ENCODE data around the gene GNAL.
"Not testable (repeated sequence)": the region's sequence is repeated elsewhere in the genome, so short reads cannot be mapped to it uniquely, and the experiment has no call there.

The GNAL gene

GRCh38 chr18:11688972-11689668, at the start of gene GNAL:
GNAL (plus strand) TSS chr18:11689264; CDS start chr18:11689564, 300 bp downstream.
- peak; percentile 88 for DNase-seq

GRCh38 chr18:11647310-11647709, 41.8 kb upstream of the GNAL start:
- DNase-seq, result not testable (repeated sequence)

GRCh38 chr18:11647804-11648203, 41.3 kb upstream of the GNAL start:
- not testable (repeated sequence) for DNase-seq

- no peak for DNase-seq
Observed at GRCh38 chr18:11649839-11650238, 39.2 kb upstream of the GNAL start.

- no peak for DNase-seq
Observed at GRCh38 chr18:11651899-11652298, 37.2 kb upstream of the GNAL start.

GRCh38 chr18:11653521-11653920, 35.5 kb upstream of the GNAL start:
- no peak for DNase-seq

- DNase-seq, result peak; percentile 14
Observed at GRCh38 chr18:11654736-11655605, 34.1 kb upstream of the GNAL start.

- no peak for DNase-seq
Observed at GRCh38 chr18:11655606-11655932, 33.5 kb upstream of the GNAL start.

- DNase-seq, result no peak
Observed at GRCh38 chr18:11657152-11657551, 31.9 kb upstream of the GNAL start.

- no peak for DNase-seq
Observed at GRCh38 chr18:11657554-11657953, 31.5 kb upstream of the GNAL start.

GRCh38 chr18:11658019-11658418, 31.0 kb upstream of the GNAL start:
- no peak for DNase-seq

GRCh38 chr18:11658989-11659388, 30.1 kb upstream of the GNAL start:
- no peak for DNase-seq

GRCh38 chr18:11660691-11661090, 28.4 kb upstream of the GNAL start:
- DNase-seq, result no peak

GRCh38 chr18:11661430-11661829, 27.6 kb upstream of the GNAL start:
- no peak for DNase-seq

GRCh38 chr18:11663439-11664029, 25.5 kb upstream of the GNAL start:
- DNase-seq, result no peak

GRCh38 chr18:11664286-11664685, 24.8 kb upstream of the GNAL start:
- DNase-seq, result no peak

GRCh38 chr18:11665146-11665545, 23.9 kb upstream of the GNAL start:
- no peak for DNase-seq

- DNase-seq, result no peak
Observed at GRCh38 chr18:11665587-11665986, 23.5 kb upstream of the GNAL start.

- no peak for DNase-seq
Observed at GRCh38 chr18:11666176-11666575, 22.9 kb upstream of the GNAL start.

GRCh38 chr18:11666831-11667230, 22.2 kb upstream of the GNAL start:
- no peak for DNase-seq

- DNase-seq, result no peak
Observed at GRCh38 chr18:11667578-11667977, 21.5 kb upstream of the GNAL start.

- DNase-seq, result no peak
Observed at GRCh38 chr18:11668441-11669169, 20.5 kb upstream of the GNAL start.

GRCh38 chr18:11669271-11669947, 19.7 kb upstream of the GNAL start:
- DNase-seq, result no peak

Data from fibroblast of skin of right quadriceps (primary cell).